GM12801 (cell line): ENCODE measurements around the gene KCNMB2.

ENCODE experiments used
- CTCF ChIP-seq: IDR thresholded peaks from one replicate; pipeline ENCODE4 v1.5.1; 2011; ENCODE audit warnings: control low read depth; ENCODE audit not compliant: insufficient read length; ENCODE audit errors: extremely low read depth

KCNMB2 gene

GRCh38 chr3:178498871-178499270, 37.4 kb upstream of the KCNMB2 start:
- TF ChIP-seq CTCF: no peak

- TF ChIP-seq CTCF: no peak
Observed at GRCh38 chr3:178500631-178501030, 35.6 kb upstream of the KCNMB2 start.

- TF ChIP-seq CTCF: no peak
Observed at GRCh38 chr3:178504128-178504527, 32.1 kb upstream of the KCNMB2 start.

GRCh38 chr3:178505832-178506231, 30.4 kb upstream of the KCNMB2 start:
- no peak for TF ChIP-seq CTCF

GRCh38 chr3:178507507-178508442, 28.5 kb upstream of the KCNMB2 start:
- TF ChIP-seq CTCF: no peak

- TF ChIP-seq CTCF: no peak
Observed at GRCh38 chr3:178508443-178508825, 27.8 kb upstream of the KCNMB2 start.

- TF ChIP-seq CTCF: no peak
Observed at GRCh38 chr3:178510496-178510895, 25.7 kb upstream of the KCNMB2 start.
